GM21723 (cell line): ENCODE measurements around the gene RBM7.

Experiments
- ATAC-seq: cut with Tn5 transposase; IDR thresholded peaks from one replicate; pipeline ENCODE4 v1.9.1; 2021; ENCODE audit warnings: mild to moderate bottlenecking, moderate library complexity; ENCODE audit not compliant: unreplicated experiment

The RBM7 gene

GRCh38 chr11:114395736-114396135 is 4.7 kb upstream of the RBM7 start:
- ATAC-seq: no peak

- no peak for ATAC-seq
Measured at GRCh38 chr11:114396916-114397315, 3.5 kb upstream of the RBM7 start.

GRCh38 chr11:114397349-114397982 is 3.0 kb upstream of the RBM7 start:
- no peak for ATAC-seq

GRCh38 chr11:114398303-114398920 is 2.1 kb upstream of the RBM7 start:
- ATAC-seq: no peak

GRCh38 chr11:114399490-114400215 is 813 bp upstream of the RBM7 start:
- ATAC-seq: peak; percentile 34

- ATAC-seq: no peak
Measured at GRCh38 chr11:114400915-114401223, 403 bp downstream of the RBM7 start.

GRCh38 chr11:114401311-114401710 is 845 bp downstream of the RBM7 start:
- ATAC-seq: no peak

GRCh38 chr11:114412946-114413345 is 12.5 kb downstream of the RBM7 start:
- ATAC-seq: no peak

- no peak for ATAC-seq
Measured at GRCh38 chr11:114413958-114414357, 13.5 kb downstream of the RBM7 start.

GRCh38 chr11:114416441-114416961 is 16.0 kb downstream of the RBM7 start:
- no peak for ATAC-seq

- ATAC-seq: no peak
Measured at GRCh38 chr11:114426280-114426679, 25.8 kb downstream of the RBM7 start.

- no peak for ATAC-seq
Measured at GRCh38 chr11:114430290-114430689, 29.8 kb downstream of the RBM7 start.

- ATAC-seq: no peak
Measured at GRCh38 chr11:114432893-114433292, 32.4 kb downstream of the RBM7 start.

GRCh38 chr11:114433376-114433775 is 32.9 kb downstream of the RBM7 start:
- no peak for ATAC-seq

GRCh38 chr11:114438303-114438702 is 37.8 kb downstream of the RBM7 start:
- ATAC-seq: no peak

- peak; percentile 99 for ATAC-seq
Measured at GRCh38 chr11:114439229-114440120, 39.0 kb downstream of the RBM7 start, which contains the start of gene REXO2. Gene REXO2 (plus strand): TSS chr11:114439467. CDS start chr11:114439529, 62 bp downstream.

- ATAC-seq: no peak
Measured at GRCh38 chr11:114440121-114440860, 39.8 kb downstream of the RBM7 start.

GRCh38 chr11:114440971-114441763 is 40.7 kb downstream of the RBM7 start:
- no peak for ATAC-seq

GRCh38 chr11:114441921-114442320 is 41.5 kb downstream of the RBM7 start:
- no peak for ATAC-seq
